H1 (cell line): ENCODE data around the gene CBLC. TPM values are rescaled to one million over a fixed set of nuclear protein-coding genes. Genes with fewer than 3 reads are reported as not detected.

Experiments
- BCL11A ChIP-seq, 2 experiments: IDR thresholded peaks; one replicate each; pipeline ENCODE4 v1.6.1; 2011; ENCODE audit warnings: low read depth in 2 of 2, low read length in 2 of 2, mild to moderate bottlenecking in 2 of 2
- CEBPB ChIP-seq: IDR thresholded peaks from 2 replicates; pipeline ENCODE4 v1.6.1; 2012; ENCODE audit warnings: low read depth, low read length
- RFX5 ChIP-seq: IDR thresholded peaks from 2 replicates; pipeline ENCODE4 v1.6.1; 2011; ENCODE audit warnings: low read depth, low read length, improper control_type of control experiment, borderline replicate concordance
- SAP30 ChIP-seq: fragments of 300-600 bp; sonication (generic); IDR thresholded peaks from 2 replicates; pipeline ENCODE4 v1.7.1; 2012; ENCODE audit warnings: low read length, moderate library complexity, mild to moderate bottlenecking, inconsistent platforms; ENCODE audit not compliant: insufficient read depth, insufficient replicate concordance
- SP1 ChIP-seq: IDR thresholded peaks from 2 replicates; pipeline ENCODE4 v1.6.1; 2011; ENCODE audit warnings: low read depth, low read length
- SP4 ChIP-seq: IDR thresholded peaks from 2 replicates; pipeline ENCODE4 v1.6.1; 2012; ENCODE audit warnings: low read length, inconsistent platforms
- YY1 ChIP-seq: IDR thresholded peaks from 2 replicates; pipeline ENCODE4 v1.6.1; 2011; ENCODE audit warnings: low read depth, mild to moderate bottlenecking, low read length
- polyA plus RNA-seq, 7 experiments: library from polyadenylated mRNA; depleted of rRNA in 3 of 7; stranded (reverse) in 5 of 7; unstranded in 2 of 7; fragments of >200 nt in 5 of 7; fragments of 200-250 nt in 2 of 7; gene quantifications; 1 replicate in 5 of 7; 2 replicates in 1 of 7; 4 replicates in 1 of 7; pipeline versions ENCODE4 v1.2.1 to v1.2.3, GENCODE V29; 2011 to 2013; ENCODE audit warnings: missing spikeins in 2 of 7, mixed read lengths in 2 of 7
- total RNA-seq: library from RNA; stranded (reverse); fragmentation: NEBNext Ultra II Directional; extraction: Animal tissue kit (Norgen Biotek cat#: 25700); gene quantifications from 2 replicates; pipeline ENCODE4 v1.2.1, GENCODE V29; 2021
- TF ChIP-seq, protein P1 (sequence below): fragments of 300-600 bp; sonication (generic); IDR thresholded peaks from 2 replicates; pipeline ENCODE4 v1.7.1; 2012; ENCODE audit warnings: low read length, moderate library complexity, mild to moderate bottlenecking, inconsistent platforms; ENCODE audit not compliant: insufficient replicate concordance

The CBLC gene
- total and polyA plus RNA-seq, 2 of the 8 experiments (the other 6 are each of a cell fraction or from before 2014, with no cell fraction given): 17.4 to 35.7 TPM

DNA sequence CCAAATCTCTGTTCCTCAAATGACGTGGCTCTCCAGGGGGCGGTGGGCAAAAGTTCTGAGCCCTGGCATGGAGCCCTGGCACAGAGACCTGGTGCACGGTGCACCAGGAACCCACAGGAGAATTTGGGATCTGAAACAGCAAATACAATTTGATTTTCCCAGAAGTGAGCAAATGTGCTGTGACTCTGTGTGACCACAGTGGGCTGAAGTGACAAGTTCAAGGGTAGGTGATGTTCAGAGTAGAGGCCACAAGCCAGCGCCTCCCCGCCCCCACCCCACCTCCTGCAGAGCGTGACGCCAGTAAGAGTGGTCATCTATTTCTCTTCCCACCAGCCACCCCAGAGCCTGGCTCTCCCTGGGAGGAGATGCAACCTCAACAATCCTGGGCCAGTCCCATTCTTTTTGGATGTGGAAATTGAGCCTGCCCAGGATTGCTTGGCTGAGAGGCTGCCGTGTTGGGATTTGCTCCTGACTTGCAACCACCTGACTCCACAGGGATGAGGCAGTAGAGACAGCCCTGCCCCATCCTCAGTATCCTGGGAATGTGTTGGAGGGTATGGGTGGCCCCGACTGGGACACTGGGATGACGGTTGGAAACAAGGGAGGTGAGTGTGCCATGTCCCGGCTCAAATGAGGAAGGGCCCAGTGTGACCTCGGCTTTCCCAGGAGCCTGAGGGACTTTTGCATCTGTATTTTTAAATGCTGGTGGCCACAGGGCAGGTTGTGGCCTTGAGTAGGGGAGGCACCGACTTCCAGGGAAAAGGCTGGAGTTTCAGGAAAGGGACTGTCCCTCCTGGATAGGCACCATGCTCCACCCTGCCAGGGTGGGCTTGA is 40.2 kb upstream of the CBLC start (continued):
- TF ChIP-seq, protein P1, sequence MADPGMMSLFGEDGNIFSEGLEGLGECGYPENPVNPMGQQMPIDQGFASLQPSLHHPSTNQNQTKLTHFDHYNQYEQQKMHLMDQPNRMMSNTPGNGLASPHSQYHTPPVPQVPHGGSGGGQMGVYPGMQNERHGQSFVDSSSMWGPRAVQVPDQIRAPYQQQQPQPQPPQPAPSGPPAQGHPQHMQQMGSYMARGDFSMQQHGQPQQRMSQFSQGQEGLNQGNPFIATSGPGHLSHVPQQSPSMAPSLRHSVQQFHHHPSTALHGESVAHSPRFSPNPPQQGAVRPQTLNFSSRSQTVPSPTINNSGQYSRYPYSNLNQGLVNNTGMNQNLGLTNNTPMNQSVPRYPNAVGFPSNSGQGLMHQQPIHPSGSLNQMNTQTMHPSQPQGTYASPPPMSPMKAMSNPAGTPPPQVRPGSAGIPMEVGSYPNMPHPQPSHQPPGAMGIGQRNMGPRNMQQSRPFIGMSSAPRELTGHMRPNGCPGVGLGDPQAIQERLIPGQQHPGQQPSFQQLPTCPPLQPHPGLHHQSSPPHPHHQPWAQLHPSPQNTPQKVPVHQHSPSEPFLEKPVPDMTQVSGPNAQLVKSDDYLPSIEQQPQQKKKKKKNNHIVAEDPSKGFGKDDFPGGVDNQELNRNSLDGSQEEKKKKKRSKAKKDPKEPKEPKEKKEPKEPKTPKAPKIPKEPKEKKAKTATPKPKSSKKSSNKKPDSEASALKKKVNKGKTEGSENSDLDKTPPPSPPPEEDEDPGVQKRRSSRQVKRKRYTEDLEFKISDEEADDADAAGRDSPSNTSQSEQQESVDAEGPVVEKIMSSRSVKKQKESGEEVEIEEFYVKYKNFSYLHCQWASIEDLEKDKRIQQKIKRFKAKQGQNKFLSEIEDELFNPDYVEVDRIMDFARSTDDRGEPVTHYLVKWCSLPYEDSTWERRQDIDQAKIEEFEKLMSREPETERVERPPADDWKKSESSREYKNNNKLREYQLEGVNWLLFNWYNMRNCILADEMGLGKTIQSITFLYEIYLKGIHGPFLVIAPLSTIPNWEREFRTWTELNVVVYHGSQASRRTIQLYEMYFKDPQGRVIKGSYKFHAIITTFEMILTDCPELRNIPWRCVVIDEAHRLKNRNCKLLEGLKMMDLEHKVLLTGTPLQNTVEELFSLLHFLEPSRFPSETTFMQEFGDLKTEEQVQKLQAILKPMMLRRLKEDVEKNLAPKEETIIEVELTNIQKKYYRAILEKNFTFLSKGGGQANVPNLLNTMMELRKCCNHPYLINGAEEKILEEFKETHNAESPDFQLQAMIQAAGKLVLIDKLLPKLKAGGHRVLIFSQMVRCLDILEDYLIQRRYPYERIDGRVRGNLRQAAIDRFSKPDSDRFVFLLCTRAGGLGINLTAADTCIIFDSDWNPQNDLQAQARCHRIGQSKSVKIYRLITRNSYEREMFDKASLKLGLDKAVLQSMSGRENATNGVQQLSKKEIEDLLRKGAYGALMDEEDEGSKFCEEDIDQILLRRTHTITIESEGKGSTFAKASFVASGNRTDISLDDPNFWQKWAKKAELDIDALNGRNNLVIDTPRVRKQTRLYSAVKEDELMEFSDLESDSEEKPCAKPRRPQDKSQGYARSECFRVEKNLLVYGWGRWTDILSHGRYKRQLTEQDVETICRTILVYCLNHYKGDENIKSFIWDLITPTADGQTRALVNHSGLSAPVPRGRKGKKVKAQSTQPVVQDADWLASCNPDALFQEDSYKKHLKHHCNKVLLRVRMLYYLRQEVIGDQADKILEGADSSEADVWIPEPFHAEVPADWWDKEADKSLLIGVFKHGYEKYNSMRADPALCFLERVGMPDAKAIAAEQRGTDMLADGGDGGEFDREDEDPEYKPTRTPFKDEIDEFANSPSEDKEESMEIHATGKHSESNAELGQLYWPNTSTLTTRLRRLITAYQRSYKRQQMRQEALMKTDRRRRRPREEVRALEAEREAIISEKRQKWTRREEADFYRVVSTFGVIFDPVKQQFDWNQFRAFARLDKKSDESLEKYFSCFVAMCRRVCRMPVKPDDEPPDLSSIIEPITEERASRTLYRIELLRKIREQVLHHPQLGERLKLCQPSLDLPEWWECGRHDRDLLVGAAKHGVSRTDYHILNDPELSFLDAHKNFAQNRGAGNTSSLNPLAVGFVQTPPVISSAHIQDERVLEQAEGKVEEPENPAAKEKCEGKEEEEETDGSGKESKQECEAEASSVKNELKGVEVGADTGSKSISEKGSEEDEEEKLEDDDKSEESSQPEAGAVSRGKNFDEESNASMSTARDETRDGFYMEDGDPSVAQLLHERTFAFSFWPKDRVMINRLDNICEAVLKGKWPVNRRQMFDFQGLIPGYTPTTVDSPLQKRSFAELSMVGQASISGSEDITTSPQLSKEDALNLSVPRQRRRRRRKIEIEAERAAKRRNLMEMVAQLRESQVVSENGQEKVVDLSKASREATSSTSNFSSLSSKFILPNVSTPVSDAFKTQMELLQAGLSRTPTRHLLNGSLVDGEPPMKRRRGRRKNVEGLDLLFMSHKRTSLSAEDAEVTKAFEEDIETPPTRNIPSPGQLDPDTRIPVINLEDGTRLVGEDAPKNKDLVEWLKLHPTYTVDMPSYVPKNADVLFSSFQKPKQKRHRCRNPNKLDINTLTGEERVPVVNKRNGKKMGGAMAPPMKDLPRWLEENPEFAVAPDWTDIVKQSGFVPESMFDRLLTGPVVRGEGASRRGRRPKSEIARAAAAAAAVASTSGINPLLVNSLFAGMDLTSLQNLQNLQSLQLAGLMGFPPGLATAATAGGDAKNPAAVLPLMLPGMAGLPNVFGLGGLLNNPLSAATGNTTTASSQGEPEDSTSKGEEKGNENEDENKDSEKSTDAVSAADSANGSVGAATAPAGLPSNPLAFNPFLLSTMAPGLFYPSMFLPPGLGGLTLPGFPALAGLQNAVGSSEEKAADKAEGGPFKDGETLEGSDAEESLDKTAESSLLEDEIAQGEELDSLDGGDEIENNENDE: no peak
- TF ChIP-seq BCL11A (IDR thresholded peaks at IDR 0.05; ENCODE audit: low read depth in 2 of 2, low read length in 2 of 2): no peak
- TF ChIP-seq SP4: no peak
- no peak for TF ChIP-seq RFX5
- no peak for TF ChIP-seq SP1
- no peak for TF ChIP-seq CEBPB
- no peak for TF ChIP-seq SAP30
- no peak for TF ChIP-seq YY1
